Coronary artery (tissue), 2 donors: ENCODE measurements around the gene PTPRM.

Experiments
- DNase-seq: peaks from one replicate; pipeline ENCODE4 v3.0.0-alpha.2; 2017; ENCODE audit warnings: low spot score
- H3K27ac ChIP-seq, 2 donors: fragments of 200-600 bp; sonication (generic); one replicate each; pipeline ENCODE4 v1.5.1; 2016 to 2019
- H3K4me3 ChIP-seq: fragments of 200-600 bp; sonication (generic); 2 replicates; pipeline ENCODE4 v1.5.1; 2016; ENCODE audit warnings: mild to moderate bottlenecking, moderate library complexity
- CTCF ChIP-seq: fragments of 200-600 bp; sonication (generic); IDR thresholded peaks from one replicate; pipeline ENCODE4 v1.5.1; 2019; ENCODE audit warnings: antibody characterized with exemption

Gene PTPRM

GRCh38 chr18:7814754-7815315, 247.7 kb downstream of the PTPRM start:
- no peak for TF ChIP-seq CTCF
- no peak overlapping the region for H3K4me3 ChIP-seq
- H3K27ac ChIP-seq: no peak overlapping the region
- no peak for DNase-seq

- no peak for DNase-seq
- H3K4me3 ChIP-seq: no peak overlapping the region
- H3K27ac ChIP-seq: no peak overlapping the region
- TF ChIP-seq CTCF: no peak
These were observed 248.7 kb downstream of the PTPRM start for GRCh38 chr18:7815787-7816186.

- no peak for TF ChIP-seq CTCF
- Histone ChIP-seq H3K27ac (no peak overlapping the region), H3K4me3 (no peak overlapping the region)
- DNase-seq: no peak
These were observed 250.6 kb downstream of the PTPRM start for GRCh38 chr18:7817575-7818230.

GRCh38 chr18:7821784-7822183, 254.7 kb downstream of the PTPRM start:
- no peak for DNase-seq
- Histone ChIP-seq H3K27ac (no peak overlapping the region), H3K4me3 (no peak overlapping the region)
- no peak for TF ChIP-seq CTCF

GRCh38 chr18:7822435-7823331, 255.6 kb downstream of the PTPRM start:
- no peak for TF ChIP-seq CTCF
- Histone ChIP-seq H3K27ac (peak overlapping the region in 1 of 2 donors; percentile 2), H3K4me3 (peak overlapping the region; percentile 27)
- DNase-seq: no peak

- H3K4me3 ChIP-seq: no peak overlapping the region
- no peak for DNase-seq
- no peak for TF ChIP-seq CTCF
- H3K27ac ChIP-seq: no peak overlapping the region
These were observed 257.9 kb downstream of the PTPRM start for GRCh38 chr18:7824970-7825369.
